ENCODE results near the gene CD22. TPM values are rescaled to one million over a fixed set of nuclear protein-coding genes. Genes with fewer than 3 reads are reported as not detected.

Gene CD22
- polyA plus RNA-seq, 1 experiment = not detected

DNA sequence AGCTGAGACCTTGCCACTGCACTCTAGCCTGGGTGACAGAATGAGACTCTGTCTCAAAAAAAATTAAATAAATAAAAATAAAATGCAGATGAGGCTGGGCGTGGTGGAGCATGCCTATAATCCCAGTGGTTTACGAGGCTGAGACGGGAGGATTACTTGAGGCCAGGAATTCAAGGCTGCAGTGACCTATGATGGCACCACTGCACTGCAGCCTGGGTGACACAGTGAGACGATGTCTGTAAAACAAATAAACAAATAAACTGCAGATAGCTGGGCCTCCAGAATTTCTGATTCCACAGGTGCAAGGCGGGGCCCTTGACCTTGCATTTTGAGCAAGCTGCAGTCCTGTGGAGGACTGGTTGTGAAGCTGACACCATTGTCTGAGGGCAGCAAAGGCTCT, 40.1 kb upstream of the CD22 start:
- H3K27me3 ChIP-seq (ENCODE audit: control insufficient read depth, insufficient read depth, low read length) = peaks cover 16% of the 10 kb centered on the region
- no peak for TF ChIP-seq CTCF (IDR thresholded peaks at IDR 0.05; ENCODE audit: low read depth, low read length)
- H3K4me3 ChIP-seq (ENCODE audit: low read depth, low read length) = no peak overlapping the region
- ChIA-PET POLR2A (no interaction called here), CTCF (interaction anchor here (0.5 kb wide), 1 partner anchor 148 kb away, joined by 4 read pairs; no protein-coding TSS in a partner anchor)
- no peaks in the 10 kb centered on the region for H3K9me3 ChIP-seq (ENCODE audit: control insufficient read depth, insufficient read depth, low read length)
- DNase-seq (ENCODE audit: low read depth, low spot score) = no peak
- H3K27ac ChIP-seq (ENCODE audit: low read depth, low read length) = no peak overlapping the region

GRCh38 chr19:35290381-35291127, 38.4 kb upstream of the CD22 start:
- Histone ChIP-seq H3K9me3 (ENCODE audit: control insufficient read depth, insufficient read depth, low read length) (no peaks in the 10 kb centered on the region), H3K27me3 (ENCODE audit: control insufficient read depth, insufficient read depth, low read length) (peaks cover 17% of the 10 kb centered on the region), H3K27ac (ENCODE audit: low read depth, low read length) (no peak overlapping the region), H3K4me3 (ENCODE audit: low read depth, low read length) (no peak overlapping the region)
- POLR2A ChIA-PET = no interaction called here
- CTCF ChIA-PET = no interaction called here
- TF ChIP-seq CTCF (IDR thresholded peaks at IDR 0.05; ENCODE audit: low read depth, low read length) = no peak
- no peak for DNase-seq (ENCODE audit: low read depth, low spot score)

DNA sequence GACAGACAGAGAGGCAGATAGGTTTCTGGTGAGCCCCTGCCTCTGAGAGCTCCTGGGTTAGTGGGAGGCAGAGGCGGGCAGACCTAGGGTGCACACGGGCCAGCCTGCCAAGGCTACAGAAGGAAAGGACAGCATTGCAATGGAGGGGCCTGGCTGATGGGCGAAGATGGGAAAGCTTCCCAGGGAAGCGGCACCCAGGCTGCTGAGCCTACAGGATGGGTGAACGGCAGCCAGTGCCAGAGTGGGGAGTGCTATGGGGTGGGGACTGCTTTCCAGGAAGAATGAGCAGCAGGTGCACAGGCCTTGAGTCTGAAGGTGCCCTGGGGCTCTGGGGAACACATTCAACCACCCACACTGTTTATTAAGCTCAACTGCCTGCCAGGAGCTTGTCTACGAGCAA, 37.7 kb upstream of the CD22 start:
- POLR2A ChIA-PET = no interaction called here
- DNase-seq (ENCODE audit: low read depth, low spot score) = no peak

DNA sequence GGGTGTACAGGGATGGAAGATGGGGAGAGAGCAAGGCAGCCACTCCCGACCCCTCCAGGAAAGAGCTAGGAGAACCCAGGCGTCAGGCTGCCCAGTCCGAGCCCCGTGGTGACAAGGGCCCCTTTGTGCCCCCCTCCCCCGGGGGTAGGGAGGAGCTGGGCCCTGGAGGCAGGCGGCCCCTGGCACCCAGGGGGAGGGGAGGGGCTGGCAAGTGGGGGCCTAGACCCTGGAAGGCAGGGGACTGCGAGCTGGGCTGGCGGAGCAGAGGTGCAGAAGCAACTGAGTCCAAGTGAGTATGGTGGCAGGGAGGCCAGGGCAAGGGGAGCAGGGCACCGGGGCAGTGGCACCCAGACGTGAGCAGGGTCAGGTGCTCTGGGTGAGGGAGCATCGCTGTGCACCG, 37.1 kb upstream of the CD22 start, which contains the start of gene MAG:
Gene MAG, plus strand, starts transcription at position 246 of the 400 bp plus-strand sequence. CDS start 3,248 bp downstream, outside the sequence.
- no peak within 1 kb of the TSS for H3K4me3 ChIP-seq (ENCODE audit: low read depth, low read length)
- DNase-seq (ENCODE audit: low read depth, low spot score) = no peak
- H3K27me3 ChIP-seq (ENCODE audit: control insufficient read depth, insufficient read depth, low read length) = peaks cover 17% of the 10 kb centered on the region
- CTCF ChIA-PET = no interaction called here
- H3K27ac ChIP-seq (ENCODE audit: low read depth, low read length) = no peak within 1 kb of the TSS
- H3K9me3 ChIP-seq (ENCODE audit: control insufficient read depth, insufficient read depth, low read length) = no peaks in the 10 kb centered on the region
- POLR2A ChIA-PET = no interaction called here
- TF ChIP-seq CTCF (IDR thresholded peaks at IDR 0.05; ENCODE audit: low read depth, low read length) = no peak

More for the DNA sequence above, 37.7 kb upstream of the CD22 start:
- CTCF ChIA-PET = no interaction called here
- no peak for TF ChIP-seq CTCF (IDR thresholded peaks at IDR 0.05; ENCODE audit: low read depth, low read length)
- no peaks in the 10 kb centered on the region for H3K9me3 ChIP-seq (ENCODE audit: control insufficient read depth, insufficient read depth, low read length)
- H3K4me3 ChIP-seq (ENCODE audit: low read depth, low read length) = no peak overlapping the region
- peaks cover 17% of the 10 kb centered on the region for H3K27me3 ChIP-seq (ENCODE audit: control insufficient read depth, insufficient read depth, low read length)
- H3K27ac ChIP-seq (ENCODE audit: low read depth, low read length) = no peak overlapping the region

All from AG04450 (cell line).